IPS-18c (cell line): ENCODE data around the gene CTNNA2.

ENCODE experiments used
- H3K4me3 ChIP-seq: 2 replicates; pipeline ENCODE4 v1.7.0; 2013; ENCODE audit warnings: low read depth, mild to moderate bottlenecking, low read length, moderate library complexity; ENCODE audit not compliant: insufficient read depth
- H3K9me3 ChIP-seq: one replicate; pipeline ENCODE4 v1.6.1; 2013; ENCODE audit warnings: mild to moderate bottlenecking, low read length, moderate library complexity; ENCODE audit not compliant: control insufficient read depth, insufficient read depth

Gene CTNNA2

GRCh38 chr2:80328159-80328571 is 815.3 kb downstream of the CTNNA2 start:
- Histone ChIP-seq H3K4me3 (no peak overlapping the region), H3K9me3 (no peaks in the 10 kb centered on the region)

- H3K9me3 ChIP-seq, result no peaks in the 10 kb centered on the region
- no peak overlapping the region for H3K4me3 ChIP-seq
These were observed 816.6 kb downstream of the CTNNA2 start for GRCh38 chr2:80329491-80329890.

DNA sequence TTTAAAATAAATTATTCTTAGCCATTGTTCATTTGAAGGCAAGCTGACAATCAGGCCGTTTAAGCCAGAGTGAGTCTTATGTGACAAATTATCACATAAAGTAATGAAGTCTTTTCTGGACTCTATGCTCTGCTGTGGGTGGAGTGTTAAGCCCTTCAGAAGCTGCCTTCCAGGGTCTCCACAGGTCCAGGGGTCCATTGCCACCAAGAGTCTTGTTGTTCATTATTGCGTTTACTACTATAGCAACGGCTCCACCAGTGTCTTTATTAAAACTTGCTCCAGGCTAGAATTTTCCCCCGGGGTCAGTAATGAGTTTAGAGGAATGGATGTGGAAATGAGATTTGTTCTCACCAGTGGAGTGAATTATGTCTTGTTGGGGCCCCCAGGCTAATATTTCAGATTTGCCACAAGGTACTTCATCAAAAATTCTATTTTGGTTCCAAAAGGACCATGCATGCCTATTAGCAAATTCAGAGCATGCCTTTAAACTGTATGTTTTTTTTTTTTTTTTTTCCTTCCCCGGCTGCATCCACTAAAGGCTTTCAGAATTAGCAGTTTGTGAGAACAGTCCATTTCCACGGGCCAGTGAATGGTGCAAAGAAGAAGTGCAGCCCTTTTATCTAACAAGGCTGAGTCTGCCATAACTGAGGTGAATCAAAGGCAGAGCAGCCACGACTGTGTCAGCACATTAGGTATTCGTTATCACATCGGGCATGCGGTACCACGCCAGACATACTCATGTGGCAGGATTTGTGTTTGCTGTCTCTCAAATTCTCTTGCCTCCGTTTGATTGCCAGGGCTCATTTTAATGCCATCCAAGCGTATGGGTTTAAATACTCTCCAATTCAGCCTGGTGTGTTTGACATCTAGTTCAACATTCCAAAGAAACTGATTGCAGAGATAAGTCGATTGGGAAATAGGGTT is 817.9 kb downstream of the CTNNA2 start:
- H3K9me3 ChIP-seq, result no peaks in the 10 kb centered on the region
- no peak overlapping the region for H3K4me3 ChIP-seq

DNA sequence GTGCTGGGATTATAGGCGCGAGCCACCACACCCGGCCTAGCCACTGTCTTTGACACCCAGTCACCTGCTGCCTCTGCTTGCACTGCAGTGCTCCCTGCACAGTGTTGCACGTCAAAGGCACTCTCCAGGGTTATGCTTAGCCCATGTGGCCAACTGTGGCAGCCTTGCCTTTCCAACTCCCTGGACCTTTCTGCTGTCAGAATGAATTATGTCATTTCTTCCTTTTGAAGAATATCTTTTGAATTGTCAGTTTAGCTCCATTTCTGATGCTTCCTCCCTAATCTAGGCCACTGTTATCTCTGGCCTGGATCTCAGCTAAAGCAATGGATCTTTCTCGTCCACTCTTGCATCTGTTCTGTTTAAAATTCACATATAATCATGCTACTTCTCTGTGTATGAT is 821.0 kb downstream of the CTNNA2 start:
- H3K9me3 ChIP-seq, result no peaks in the 10 kb centered on the region
- H3K4me3 ChIP-seq, result no peak overlapping the region

DNA sequence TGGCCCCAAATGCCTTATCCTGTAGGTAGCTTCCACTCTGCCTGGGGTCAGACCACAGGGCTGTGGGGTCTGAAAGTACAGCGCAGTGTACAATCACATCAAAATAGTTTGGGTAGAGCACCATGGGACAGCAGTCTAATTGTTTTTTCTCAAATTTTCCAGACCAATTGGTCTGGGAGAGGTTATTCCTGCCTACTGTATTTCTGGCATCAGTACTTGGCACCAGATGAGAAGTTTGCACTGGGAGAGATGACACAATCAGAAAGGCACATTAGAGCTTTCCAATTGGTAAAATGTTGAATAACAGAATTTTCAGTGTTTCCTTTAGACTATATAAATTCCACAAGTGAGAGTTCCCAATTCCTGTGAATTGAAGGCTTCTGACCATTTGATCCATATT is 822.6 kb downstream of the CTNNA2 start:
- Histone ChIP-seq H3K4me3 (no peak overlapping the region), H3K9me3 (no peaks in the 10 kb centered on the region)

GRCh38 chr2:80338794-80339193 is 825.9 kb downstream of the CTNNA2 start:
- Histone ChIP-seq H3K9me3 (no peaks in the 10 kb centered on the region), H3K4me3 (no peak overlapping the region)

DNA sequence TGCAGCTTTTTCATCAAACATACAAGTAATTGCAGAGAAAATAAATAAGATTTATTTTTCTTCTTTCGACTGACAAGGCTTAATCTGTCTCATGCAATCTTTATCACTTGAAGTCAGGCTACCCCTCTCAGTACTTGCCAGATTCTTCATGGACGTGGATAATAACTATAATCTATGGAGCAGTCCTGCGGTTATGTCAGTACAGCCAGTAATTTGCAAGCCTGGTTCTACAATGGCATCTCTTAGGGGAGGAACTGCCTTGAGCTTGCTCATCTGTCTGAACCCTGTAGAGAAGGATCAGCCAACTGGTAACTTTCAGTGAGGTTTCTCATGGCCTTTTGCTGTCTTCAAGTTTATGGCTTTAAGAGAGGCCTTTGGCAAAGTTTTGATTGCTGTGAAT is 827.2 kb downstream of the CTNNA2 start:
- Histone ChIP-seq H3K9me3 (no peaks in the 10 kb centered on the region), H3K4me3 (no peak overlapping the region)

GRCh38 chr2:80348078-80348477 is 835.2 kb downstream of the CTNNA2 start:
- Histone ChIP-seq H3K4me3 (no peak overlapping the region), H3K9me3 (no peaks in the 10 kb centered on the region)

- Histone ChIP-seq H3K9me3 (no peaks in the 10 kb centered on the region), H3K4me3 (no peak overlapping the region)
These were observed 836.1 kb downstream of the CTNNA2 start for GRCh38 chr2:80348953-80349352.

GRCh38 chr2:80351231-80351630 is 838.4 kb downstream of the CTNNA2 start:
- Histone ChIP-seq H3K4me3 (no peak overlapping the region), H3K9me3 (no peaks in the 10 kb centered on the region)

DNA sequence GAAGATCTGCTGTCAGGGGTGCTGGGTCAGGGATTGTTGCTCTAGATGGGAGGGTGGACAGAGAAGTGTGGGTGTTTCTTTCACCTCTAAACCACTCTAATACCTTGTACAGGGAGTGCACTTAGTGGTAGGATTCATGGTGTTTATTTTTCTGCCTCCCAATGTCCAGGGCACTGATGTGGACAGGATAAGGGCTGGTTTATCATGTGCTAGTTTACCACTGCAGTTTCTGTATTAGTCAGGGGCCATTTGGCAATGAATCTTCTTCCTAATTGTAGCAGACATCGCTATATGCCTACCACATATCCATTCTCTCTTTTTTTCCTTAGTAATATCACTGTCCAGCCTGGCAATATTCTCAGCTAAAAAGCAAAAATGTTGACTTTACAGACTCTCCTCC is 842.0 kb downstream of the CTNNA2 start:
- Histone ChIP-seq H3K4me3 (no peak overlapping the region), H3K9me3 (no peaks in the 10 kb centered on the region)

DNA sequence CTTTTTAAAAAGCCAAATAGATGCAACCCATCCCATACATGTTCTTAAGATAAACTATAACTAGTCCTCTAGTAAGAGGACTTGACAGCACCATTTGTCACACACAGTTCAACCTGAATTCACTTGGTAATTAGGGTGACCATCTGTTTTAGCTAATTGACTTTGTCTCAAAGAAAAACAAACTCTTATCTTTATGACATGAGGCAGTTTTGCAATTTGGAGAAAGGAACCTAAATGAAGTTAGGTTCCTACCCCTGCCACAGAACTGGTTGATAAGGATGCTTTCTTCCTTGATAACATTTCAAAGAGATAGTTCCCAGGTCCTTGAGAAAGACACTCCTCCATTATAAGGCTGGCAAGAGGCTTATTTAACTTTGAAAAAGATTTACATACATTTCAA is 849.1 kb downstream of the CTNNA2 start:
- no peaks in the 10 kb centered on the region for H3K9me3 ChIP-seq
- H3K4me3 ChIP-seq, result no peak overlapping the region

DNA sequence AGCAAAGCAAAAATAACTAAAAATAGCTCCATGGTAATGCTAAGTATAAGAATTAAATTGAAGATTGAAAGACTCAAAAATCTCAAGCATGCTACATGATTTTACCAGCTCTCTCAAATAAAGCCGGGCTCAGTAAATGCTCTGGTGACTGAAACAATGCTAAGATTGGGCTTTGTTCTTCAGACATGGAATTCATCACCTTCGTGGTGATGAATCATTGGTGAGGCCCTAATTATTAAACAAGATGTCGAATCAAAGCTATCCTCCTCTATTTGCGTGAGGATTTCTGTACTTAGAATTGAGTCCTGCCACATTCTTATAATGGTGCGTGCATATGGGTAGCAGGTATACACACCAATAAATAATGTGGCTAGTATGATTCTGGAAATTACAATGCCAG is 850.5 kb downstream of the CTNNA2 start:
- Histone ChIP-seq H3K4me3 (no peak overlapping the region), H3K9me3 (no peaks in the 10 kb centered on the region)

DNA sequence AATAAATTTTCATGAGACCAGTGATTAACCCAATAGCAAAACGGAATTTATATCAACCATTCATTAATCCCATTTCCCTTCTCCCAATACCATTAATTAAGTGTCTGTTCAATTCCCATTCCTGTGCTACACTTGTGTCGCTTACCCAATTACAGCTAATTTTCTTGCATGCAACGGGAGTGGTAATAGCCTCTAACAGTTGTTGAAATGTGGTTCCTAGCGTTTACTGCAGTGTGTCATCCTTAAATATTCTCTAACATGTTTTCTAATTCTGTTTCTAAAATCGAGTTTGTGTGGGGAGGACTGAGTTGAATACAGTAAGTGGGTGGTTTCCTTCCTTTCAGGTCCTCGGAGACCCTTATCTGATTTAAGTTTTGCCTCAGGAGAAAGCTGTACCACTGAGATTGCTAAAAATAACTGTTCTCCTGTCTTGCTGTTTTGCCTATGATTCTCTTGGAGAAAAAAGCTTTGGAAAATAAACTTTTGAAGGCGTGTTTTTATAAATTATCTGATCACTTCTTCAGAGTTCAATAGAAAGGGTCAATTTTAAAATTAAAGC is 851.0 kb downstream of the CTNNA2 start:
- Histone ChIP-seq H3K4me3 (no peak overlapping the region), H3K9me3 (no peaks in the 10 kb centered on the region)

DNA sequence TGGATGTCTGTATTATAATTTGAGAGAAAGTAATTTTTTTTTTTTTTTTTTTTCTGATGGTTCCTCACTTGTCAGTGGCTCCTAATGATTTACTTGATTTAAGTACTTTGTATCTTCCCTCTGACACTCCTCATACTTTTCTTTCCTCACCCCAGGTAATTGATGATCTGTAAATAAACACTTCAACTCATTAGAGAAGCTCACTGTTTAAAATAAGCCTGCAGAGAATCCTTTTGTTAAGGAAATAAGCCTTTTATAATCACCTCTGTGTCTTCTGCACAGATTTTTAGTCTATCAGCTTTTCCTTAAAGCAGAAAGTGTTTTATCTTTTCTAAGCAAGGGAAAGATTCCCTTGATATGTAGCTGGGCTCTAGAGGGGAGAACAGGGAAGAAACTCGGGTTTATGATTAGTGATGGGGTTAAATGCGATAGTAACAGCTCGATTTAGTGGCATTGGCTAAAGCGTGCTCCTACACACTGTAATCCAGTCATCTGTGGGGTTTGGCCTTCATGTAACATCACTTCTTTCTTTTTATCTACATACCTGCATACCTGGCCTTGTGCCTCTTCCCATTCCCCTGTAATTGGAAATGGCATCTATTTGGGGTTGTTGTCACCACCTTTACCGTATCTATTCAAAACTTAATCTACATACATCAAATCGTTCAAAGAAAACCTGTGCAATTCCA is 851.8 kb downstream of the CTNNA2 start:
- H3K9me3 ChIP-seq, result no peaks in the 10 kb centered on the region
- no peak overlapping the region for H3K4me3 ChIP-seq

DNA sequence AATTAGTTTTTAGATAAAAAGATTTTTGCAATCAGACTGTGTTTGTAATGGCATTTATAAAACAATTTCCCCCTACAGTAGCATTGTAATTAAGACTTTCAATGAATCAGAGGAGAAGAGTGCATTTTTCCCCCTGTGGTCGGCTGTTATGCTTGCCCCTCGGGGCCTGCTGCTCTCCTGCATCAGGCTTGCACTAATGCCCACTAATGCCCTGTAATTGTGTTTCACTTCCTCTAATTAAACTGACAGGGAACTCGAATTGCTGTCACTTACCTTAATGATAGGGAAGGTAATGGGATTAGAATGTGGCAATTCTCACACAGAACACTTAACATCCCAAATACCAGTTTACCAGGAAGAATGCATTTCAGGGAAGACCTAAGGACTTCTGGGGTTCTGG is 852.9 kb downstream of the CTNNA2 start:
- no peak overlapping the region for H3K4me3 ChIP-seq
- H3K9me3 ChIP-seq, result no peaks in the 10 kb centered on the region

GRCh38 chr2:80370375-80371009 is 857.6 kb downstream of the CTNNA2 start:
- Histone ChIP-seq H3K4me3 (no peak overlapping the region), H3K9me3 (no peaks in the 10 kb centered on the region)

- Histone ChIP-seq H3K4me3 (no peak overlapping the region), H3K9me3 (peaks cover 3% of the 10 kb centered on the region)
These were observed 861.3 kb downstream of the CTNNA2 start for GRCh38 chr2:80374105-80374504.
